HG03354 (cell line): ENCODE results near the gene RAB11FIP4.

Source experiments
- ATAC-seq: cut with Tn5 transposase; IDR thresholded peaks from one replicate; pipeline ENCODE4 v1.9.1; 2021; ENCODE audit warnings: mild to moderate bottlenecking; ENCODE audit not compliant: unreplicated experiment, poor library complexity, severe bottlenecking

RAB11FIP4 gene

GRCh38 chr17:31528291-31528874 lies 136.9 kb downstream of the RAB11FIP4 start:
- no peak for ATAC-seq

- ATAC-seq, result no peak
These were observed 138.4 kb downstream of the RAB11FIP4 start for GRCh38 chr17:31529841-31530251.

- ATAC-seq, result no peak
These were observed 139.0 kb downstream of the RAB11FIP4 start for GRCh38 chr17:31530391-31530985.

DNA sequence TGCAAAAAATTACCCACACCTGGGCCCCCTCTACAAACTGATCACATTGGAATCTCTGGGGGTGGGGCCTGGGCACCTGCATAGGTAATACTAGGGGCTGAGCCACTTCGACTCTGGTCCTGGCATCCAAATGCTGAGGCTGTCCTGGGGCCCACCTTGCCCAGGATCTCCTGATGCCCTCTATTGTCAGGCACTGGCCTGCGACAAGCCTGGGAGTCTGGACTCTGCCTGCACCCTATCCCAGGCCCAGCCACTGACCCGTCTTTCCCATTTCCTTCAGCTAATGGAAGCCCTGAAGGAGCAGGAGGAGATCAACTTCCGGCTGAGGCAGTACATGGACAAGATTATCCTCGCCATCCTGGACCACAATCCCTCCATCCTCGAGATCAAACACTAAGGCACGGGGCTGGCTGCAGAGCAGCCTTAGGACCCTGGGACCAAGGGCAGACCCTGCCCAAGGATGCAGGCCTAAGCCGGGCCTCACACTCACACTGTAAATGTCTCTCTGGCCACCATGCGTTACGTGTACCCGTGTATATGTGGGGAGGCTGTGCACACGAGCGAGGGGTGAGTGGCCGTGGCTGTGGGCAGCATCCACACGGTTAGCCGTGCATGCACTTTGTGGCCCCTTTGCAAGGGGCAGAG lies 140.0 kb downstream of the RAB11FIP4 start:
- ATAC-seq, result no peak

GRCh38 chr17:31532081-31532480 lies 140.6 kb downstream of the RAB11FIP4 start:
- ATAC-seq, result no peak

- no peak for ATAC-seq
These were observed 141.1 kb downstream of the RAB11FIP4 start for GRCh38 chr17:31532526-31532925.

DNA sequence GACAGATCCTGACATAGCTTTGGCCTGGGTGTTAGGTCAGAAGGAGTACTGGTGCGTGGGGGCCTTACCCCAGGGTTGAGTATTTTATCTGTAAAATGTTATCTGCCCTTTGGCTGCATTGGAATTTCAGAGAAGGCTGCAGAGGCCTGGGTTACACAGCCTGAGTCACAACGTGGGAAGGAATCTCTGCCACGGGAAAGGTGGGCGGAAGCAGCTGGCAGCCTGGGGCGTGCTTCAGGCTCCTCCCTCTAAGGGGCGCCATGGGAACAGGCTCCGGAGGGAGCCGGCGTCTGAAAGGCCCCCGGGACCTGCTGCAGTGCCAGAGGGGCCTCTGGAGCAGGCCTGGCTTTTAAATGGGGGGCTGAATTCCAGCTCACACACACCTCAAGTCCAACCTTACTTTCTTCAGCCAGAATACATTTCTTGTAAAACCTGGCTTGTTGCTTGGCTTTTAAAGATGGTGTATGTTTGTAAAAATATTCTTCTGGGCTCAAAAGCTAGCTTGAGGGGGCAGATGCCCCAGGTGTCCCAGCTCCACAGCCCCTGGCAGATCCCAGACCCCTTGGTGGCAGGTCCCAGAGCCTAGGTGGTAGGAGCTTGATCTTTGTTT lies 142.2 kb downstream of the RAB11FIP4 start:
- no peak for ATAC-seq

GRCh38 chr17:31534223-31534888 lies 142.9 kb downstream of the RAB11FIP4 start:
- ATAC-seq, result no peak

GRCh38 chr17:31535581-31535981 lies 144.1 kb downstream of the RAB11FIP4 start:
- peak; percentile 88 for ATAC-seq

DNA sequence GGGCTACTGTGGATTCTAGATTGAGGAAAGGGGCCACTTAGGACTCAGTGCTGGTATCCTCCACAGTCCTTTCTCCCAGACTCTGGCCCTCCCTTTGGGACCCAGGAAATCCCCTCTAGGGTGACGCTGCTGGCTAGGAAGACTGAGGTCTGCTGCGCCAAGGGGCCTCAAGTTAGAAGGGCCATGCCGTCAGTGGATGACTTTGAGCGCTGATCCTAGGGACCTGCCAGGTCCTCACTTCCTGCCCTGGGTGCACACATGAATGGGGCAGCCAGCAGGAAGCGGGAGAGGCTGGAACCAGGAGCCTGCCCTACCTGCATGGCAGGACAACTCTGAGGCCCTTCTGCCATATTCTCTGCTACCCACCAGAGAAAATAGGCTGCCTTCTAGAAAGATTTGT lies 145.0 kb downstream of the RAB11FIP4 start:
- ATAC-seq, result no peak

GRCh38 chr17:31537565-31538011 lies 146.1 kb downstream of the RAB11FIP4 start:
- no peak for ATAC-seq

DNA sequence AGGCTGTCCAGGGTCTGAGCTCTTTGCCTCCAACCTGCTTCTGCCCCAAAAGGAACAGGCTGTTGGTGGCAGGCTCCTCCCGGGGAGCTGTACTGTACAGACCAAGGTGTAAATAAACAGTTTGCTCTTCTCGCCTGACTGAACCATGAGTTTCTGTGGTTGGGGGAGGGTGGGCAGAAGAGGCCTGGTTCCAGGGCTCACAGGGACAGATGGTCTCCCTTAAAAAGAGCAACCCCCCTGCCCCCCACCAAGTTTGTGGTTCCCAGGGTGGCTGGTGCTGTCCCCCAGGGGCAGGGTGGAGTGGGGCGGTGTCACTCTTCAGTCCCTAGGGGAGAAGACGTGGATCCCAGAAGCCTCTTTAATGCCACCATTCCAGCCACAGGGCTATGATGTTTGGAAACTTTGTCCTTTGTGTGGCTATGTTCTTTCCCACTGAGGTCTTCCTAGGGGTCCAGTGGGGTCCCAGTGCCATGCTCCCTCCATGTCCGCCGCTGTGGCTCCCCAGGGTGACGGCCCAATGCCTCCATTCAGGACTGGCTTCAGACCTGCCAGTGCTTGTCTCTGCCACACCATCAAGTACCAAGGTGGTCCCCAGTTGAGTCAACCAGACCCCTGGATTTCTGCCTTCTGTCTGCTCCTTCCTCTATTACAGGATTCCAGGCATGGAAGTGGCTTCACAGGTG lies 146.7 kb downstream of the RAB11FIP4 start:
- ATAC-seq, result peak; percentile 65

GRCh38 chr17:31540602-31541307 lies 149.3 kb downstream of the RAB11FIP4 start:
- ATAC-seq, result no peak

DNA sequence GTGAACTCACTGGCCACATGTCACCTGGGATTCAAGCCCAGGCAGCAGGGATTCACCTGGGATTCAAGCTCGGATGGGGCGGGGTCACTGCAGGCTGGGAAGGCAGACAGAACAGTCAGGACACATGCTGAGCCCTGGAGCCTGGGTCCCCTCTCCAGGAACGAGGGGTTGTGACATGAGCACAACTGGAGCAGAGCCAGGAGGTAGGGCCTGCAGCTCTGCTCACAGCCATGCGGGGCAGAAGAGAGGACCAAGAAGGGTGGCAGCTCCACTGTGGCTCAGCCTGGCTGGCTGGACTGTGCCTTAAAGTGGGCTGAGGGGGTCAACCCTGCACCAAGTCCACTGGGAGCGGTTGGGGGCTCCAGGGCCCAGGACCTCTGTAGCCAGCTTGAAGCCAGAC lies 150.1 kb downstream of the RAB11FIP4 start:
- no peak for ATAC-seq

DNA sequence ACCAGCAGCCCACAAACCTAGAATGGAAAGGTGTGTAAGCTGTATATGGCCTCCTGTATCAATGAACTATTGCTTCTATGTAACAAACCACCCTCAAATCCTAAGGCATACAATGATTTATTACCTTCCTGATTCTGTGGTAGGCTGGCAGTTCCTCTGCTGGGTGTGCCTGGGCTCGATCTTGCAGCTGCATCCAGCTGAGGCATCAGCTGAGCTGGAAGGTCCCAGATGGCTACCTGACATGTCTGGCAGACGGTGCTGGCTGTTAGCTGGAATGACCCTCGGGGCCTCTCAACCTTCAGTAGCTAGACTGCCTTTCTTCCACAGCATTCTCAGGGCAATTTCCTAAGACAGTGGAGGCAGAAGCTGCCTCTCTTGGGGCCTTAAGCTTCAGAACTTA lies 152.7 kb downstream of the RAB11FIP4 start:
- no peak for ATAC-seq

DNA sequence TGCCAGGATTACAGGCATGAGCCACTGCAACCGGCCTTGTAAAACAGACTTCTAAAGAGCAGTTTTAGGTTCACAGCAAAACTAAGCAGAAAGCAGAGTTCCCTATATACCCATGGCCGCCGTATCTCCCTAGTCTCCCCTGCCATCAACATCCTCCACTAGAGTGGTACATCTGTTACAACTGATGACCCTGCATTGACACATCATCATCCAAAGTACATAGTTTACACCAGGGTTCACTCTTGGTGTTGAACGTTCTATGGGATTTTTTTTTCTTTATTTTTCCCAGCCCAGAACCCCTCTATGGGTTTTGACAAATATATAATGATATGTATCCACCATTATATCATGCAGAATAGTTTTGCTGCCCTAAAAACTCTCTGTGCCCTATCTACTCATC lies 155.2 kb downstream of the RAB11FIP4 start:
- ATAC-seq, result no peak

DNA sequence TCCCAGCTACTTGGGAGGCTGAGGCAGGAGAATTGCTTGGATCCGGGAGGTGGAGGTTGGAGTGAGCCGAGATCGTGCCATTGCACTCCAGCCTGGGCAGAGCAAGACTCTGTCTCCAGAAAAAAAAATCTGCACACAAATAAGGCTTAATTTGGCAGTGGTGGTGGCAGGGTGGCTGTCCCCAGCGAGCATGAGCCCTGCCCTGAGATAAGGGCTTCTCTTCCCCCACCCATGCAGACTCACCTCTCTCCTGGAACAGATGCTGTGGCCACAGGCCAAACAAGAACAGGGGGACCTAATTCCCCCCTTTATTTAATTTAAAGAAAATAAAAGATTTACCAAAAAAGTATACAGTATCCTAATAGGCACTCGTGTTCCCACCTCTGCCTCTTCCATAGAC lies 157.2 kb downstream of the RAB11FIP4 start:
- ATAC-seq, result no peak

- ATAC-seq, result peak; percentile 25
These were observed 157.6 kb downstream of the RAB11FIP4 start for GRCh38 chr17:31549121-31549524.
